ENCODE data around the gene ZC2HC1C.

The ZC2HC1C gene, protein sequence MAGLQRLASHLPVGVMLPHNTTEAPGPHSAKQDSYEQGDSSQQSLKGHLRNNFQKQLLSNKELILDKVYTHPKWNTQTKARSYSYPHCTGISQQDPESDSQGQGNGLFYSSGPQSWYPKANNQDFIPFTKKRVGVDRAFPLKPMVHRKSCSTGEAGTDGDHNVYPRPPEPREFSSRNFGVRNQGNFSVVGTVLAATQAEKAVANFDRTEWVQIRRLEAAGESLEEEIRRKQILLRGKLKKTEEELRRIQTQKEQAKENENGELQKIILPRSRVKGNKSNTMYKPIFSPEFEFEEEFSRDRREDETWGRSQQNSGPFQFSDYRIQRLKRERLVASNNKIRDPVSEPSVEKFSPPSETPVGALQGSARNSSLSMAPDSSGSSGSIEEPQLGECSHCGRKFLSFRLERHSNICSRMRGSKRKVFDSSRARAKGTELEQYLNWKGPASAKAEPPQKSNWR

GRCh38 chr14:75069121-75069810 is at the start of gene ZC2HC1C:
Gene ZC2HC1C (plus strand): TSS chr14:75069641. CDS start chr14:75070574, 933 bp downstream.
- peak; percentile 62 for DNase-seq (ENCODE audit: low spot score)

DNA sequence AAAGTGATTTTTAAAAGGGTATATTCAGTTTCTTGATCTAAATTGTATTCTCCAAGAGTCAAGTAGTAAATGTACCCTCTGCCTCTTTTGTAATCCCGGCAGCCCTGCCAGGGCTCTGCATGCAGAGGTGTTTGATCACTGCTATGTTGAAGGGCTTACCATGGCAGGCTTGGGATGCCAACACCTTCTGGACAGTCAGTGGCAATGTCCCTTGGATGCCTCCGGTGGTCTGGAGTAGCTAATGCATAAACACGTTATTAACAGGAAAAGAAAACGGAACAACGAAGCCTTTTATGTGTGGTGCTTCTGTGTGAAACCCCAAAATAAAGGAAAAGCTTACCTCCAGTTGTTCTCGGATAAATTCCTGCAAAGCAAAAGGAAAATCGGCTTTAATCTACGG is 46.8 kb upstream of the ZC2HC1C start:
- DNase-seq (ENCODE audit: low spot score), result no peak

GRCh38 chr14:75023108-75023507 is 46.3 kb upstream of the ZC2HC1C start:
- no peak for DNase-seq (ENCODE audit: low spot score)

GRCh38 chr14:75025082-75025481 is 44.4 kb upstream of the ZC2HC1C start:
- no peak for DNase-seq (ENCODE audit: low spot score)

DNA sequence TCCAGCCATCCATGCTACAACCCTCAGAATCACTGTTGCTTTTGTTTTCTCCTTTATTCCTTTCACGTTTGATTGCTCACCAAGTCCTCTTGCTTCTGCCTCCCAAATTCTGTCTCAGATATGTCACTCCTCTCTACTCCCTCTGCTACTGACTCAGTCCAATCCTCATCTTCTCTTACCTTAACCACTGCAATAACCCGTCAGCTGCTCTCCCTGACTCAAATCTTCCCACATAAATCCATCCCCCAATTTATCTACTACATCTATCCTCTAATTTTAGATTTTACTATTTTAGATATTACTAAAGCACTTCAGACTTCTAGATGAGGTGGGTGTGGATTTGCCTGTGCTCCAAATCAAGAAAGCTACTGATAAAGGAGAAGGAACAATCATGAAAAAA is 43.6 kb upstream of the ZC2HC1C start:
- DNase-seq (ENCODE audit: low spot score), result no peak

DNA sequence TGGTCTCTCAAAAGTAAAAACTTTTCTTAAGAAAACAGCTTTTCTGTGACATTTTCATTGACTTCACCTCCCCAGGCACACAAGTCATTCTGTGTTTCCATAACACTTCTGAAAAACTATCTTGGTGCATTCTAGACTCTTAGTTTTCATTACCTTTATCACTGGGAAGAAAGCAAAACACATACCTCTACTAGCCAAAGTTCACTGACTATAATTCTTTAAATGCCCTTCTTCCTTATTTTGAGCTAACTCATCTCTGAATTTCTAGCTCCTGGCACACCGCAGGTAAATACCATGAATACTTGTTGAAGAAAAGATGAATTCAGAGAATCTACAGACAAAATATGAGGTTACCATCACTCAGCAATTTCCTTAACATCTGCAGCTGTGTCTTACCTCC is 39.3 kb upstream of the ZC2HC1C start:
- DNase-seq (ENCODE audit: low spot score), result no peak

GRCh38 chr14:75032939-75033338 is 36.5 kb upstream of the ZC2HC1C start:
- DNase-seq (ENCODE audit: low spot score), result no peak

DNA sequence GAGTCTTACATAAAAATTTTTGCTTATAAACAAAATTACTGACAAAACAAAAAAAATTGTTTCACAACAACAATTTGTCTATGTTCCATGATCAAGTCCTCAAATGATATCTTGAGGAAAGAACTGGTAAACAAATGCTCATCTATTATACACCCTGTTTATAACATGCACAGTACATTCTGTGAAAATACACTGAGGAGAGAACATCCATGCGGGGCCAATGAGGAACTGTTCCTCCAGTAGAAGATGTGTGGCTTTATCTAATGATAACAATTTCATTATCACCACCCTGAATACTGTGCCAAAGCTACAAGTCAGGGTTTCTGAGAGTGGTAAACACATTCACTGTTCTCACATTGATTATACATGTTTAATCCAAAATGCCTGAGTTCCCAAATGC is 28.9 kb upstream of the ZC2HC1C start:
- no peak for DNase-seq (ENCODE audit: low spot score)

GRCh38 chr14:75040959-75041358 is 28.5 kb upstream of the ZC2HC1C start:
- no peak for DNase-seq (ENCODE audit: low spot score)

- no peak for DNase-seq (ENCODE audit: low spot score)
Measured at GRCh38 chr14:75041613-75042012, 27.8 kb upstream of the ZC2HC1C start.

- no peak for DNase-seq (ENCODE audit: low spot score)
Measured at GRCh38 chr14:75042035-75042434, 27.4 kb upstream of the ZC2HC1C start.

GRCh38 chr14:75044322-75044721 is 25.1 kb upstream of the ZC2HC1C start:
- no peak for DNase-seq (ENCODE audit: low spot score)

DNA sequence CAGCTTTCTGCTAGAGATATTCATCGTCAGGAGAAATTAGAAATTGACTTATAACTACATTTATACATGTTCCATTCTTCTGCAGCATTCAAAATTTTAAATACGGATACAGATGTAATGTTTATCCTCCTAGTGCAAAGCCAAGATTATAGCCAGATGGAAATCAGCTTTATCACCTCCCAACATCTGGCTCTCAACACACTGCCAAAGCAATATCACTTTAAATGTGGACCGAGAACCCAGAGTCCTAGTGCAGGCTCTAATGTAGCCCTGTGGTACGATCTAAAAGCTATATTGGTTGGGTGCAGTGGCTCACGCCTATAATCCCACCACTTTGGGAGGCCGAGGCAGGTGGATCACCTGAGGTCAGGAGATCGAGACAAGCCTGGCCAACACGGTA is 24.7 kb upstream of the ZC2HC1C start:
- no peak for DNase-seq (ENCODE audit: low spot score)

DNA sequence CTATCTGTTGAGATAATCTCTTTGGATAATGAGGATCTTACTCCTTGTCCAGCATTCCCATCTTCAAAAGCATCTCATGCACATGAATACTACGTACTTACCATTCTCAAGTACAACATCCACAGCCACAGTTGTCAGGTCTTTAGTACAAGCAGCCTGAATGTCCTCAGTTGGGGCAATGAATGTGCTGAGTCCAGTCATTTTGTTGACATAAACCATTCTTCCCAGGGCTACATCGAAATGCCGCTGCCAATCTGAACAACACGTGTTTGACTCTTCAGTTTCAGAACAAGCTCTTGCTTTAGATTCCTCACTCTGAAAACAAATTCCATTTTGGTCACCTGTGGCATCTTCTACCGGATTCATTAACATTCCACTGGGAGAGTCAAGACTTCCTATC is 23.2 kb upstream of the ZC2HC1C start:
- no peak for DNase-seq (ENCODE audit: low spot score)

DNA sequence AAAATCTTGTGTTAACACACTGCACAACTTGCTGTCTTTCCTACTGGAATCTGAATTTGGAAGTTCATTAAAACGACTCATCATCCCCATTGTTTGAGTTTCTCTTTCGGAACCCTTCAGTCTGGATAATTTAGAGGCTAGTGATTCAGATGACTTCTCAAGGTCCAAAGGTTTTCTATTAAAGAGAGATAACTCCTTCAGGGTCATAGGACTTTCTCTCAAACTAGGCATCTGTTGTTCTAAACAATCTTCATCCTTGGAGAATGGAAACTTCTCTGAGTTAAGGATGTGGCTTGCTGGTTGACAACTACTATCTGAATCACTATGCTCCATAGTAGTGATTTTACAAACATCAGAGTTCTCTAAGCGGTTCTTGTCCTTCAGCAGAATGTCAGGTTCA is 22.5 kb upstream of the ZC2HC1C start:
- DNase-seq (ENCODE audit: low spot score), result no peak

DNA sequence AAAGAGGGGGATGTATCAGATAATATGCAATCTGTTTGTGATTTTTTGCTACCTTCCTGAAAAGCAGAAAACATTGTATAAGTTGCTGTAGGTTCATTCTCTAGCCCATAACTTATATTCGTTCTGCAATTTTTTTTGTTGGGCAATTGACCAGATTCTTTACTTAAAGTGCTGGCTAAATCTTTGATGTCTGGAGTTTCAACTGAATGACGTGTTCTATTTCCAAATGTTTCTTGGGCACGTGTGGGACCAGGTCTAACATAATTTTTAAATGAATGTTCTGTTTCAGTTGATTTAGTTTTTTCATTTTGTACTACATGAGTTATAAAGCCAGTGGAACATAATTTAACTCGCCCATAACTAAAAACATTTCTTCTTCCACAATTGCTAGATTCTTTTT is 21.9 kb upstream of the ZC2HC1C start:
- DNase-seq (ENCODE audit: low spot score), result no peak

DNA sequence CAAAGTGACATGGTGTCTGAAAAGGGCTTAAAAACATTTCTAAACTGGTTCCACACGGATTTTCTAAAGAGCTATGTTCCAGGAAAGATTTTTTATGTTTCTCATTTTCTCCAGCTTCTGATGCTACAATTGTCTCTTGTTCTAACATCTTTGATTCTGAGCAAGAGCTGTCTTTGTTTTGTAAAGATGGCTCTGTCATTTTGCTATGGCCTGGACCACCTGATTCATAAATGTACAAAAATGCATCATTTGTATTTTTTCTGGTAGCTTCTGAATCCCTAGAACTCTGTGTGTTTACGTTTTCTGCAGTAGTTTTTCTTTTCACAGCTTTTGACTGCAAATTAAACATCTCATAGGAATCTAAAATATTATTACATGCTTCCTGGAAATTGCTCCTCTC is 21.3 kb upstream of the ZC2HC1C start:
- no peak for DNase-seq (ENCODE audit: low spot score)

DNA sequence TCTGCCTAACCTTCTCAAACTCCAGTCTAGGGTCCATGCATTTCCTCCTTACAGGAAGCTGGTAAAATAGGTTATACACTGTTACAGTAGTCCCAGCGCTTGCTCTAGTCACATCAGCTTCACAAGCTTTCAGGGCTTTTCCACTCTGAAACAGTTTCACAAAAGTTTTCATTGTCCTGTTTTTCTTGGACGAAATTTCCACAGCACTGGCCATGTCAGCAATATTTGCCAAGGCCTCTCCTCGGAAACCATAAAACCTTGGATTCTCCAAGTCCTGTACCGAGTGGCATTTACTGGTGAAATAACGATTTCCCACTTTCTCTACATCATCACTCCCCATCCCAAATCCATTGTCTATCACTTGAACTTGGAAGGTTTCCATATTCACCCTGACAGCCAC is 20.3 kb upstream of the ZC2HC1C start:
- no peak for DNase-seq (ENCODE audit: low spot score)

DNA sequence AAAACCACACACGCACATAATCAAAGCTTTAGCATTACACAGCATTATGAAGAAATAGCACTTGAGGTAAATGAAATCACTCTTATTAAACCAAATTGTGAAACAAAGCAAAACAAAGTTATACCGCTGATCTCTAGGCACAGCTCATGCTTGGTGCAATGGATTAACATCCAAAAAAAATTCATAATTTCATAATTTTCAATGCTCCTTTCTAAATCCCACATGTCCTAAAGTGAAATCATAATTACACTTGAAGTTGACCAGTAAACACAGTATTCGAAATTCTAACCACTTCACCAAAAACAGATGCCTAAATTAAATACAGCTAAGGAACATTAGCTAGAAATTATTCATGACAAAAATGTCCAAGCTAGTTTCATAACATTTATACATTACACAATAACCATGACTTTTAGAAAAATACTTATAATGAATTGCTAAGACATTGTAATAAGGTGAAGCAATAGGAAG is 19.7 kb upstream of the ZC2HC1C start:
- DNase-seq (ENCODE audit: low spot score), result no peak

DNA sequence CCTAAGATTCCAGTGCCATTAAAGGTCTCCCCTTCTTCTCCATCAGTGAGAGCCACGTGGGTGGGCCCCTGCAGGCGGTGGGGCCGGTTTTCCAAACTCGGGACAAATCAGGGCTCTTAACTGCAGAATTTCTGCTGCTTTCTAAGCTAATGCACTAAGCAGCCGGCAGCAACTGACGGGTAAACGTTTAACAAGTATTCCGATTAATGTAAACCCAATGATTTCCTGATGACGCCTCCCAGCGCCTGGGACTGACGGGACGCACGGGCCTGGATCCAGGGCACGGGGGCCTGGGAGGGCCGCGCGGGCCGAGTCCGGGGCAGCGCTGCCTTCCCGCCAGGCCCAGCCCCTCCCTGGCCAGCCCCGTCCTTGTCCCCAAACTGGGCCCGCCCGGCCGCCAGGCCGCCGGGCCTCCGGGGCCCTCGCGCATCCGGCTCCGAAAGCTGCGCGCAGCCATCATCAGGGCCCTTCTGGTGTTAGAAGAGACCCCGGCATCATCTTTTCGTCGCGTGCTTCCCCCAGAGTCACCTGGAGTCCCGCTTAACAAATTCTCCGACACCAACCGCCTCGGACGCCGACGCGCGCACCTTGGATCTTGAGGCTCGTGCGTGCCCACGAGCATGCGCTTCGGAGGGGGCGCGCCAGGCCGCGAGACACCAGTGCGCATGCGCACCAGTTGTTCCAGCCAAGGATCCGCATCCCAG is 18.4 kb upstream of the ZC2HC1C start, which contains the start of gene MLH3:
MLH3 (minus strand) TSS at position 616 of the 704 bp plus-strand sequence. CDS start 1,812 bp downstream, outside the sequence.
- peak; percentile 74 for DNase-seq (ENCODE audit: low spot score)

- no peak for DNase-seq (ENCODE audit: low spot score)
Measured at GRCh38 chr14:75051556-75051899, 17.9 kb upstream of the ZC2HC1C start.

- no peak for DNase-seq (ENCODE audit: low spot score)
Measured at GRCh38 chr14:75053396-75054291, 15.8 kb upstream of the ZC2HC1C start.
